A549 (cell line): Measurements from ENCODE around the gene PUM1. TPM values are rescaled to one million over a fixed set of nuclear protein-coding genes. Genes with fewer than 3 reads are reported as not detected.
"Not testable (repeated sequence)": the region's sequence is repeated elsewhere in the genome, so short reads cannot be mapped to it uniquely, and the experiment has no call there.

ENCODE experiments used
- ATAC-seq, 2 experiments: fragments of 200-7000 bp in 1 of 2; fragments of >200 bp in 1 of 2; cut with Nextera tagmentation in 1 of 2; cut with Tn5 transposase in 1 of 2; 3 replicates each; pipeline versions ENCODE4 v1.8.0 to v1.9.1; 2018 to 2020; ENCODE audit warnings: mild to moderate bottlenecking in 1 of 2, moderate library complexity in 1 of 2
- CTCF ChIA-PET: fragments of 300-600 bp; sonication (Branson Sonifier 250); formaldehyde crosslinking; extraction: SDS; loops from one replicate; lab custom pipeline; 2021; ENCODE audit warnings: antibody characterized with exemption, inconsistent platforms; lab: Yijun Ruan, JAX
- POLR2A ChIA-PET: fragments of 350-600 bp; formaldehyde crosslinking; extraction: SDS; loops from one replicate; lab custom pipeline; 2021; ENCODE audit warnings: antibody characterized with exemption, inconsistent platforms; lab: Yijun Ruan, JAX
- DNase-seq, 2 experiments: peaks; one replicate each; pipeline versions ENCODE4 v3.0.0 to v3.0.0-alpha.2; 2011 to 2016; ENCODE audit warnings: low read depth in 1 of 2, low spot score in 1 of 2
- FAIRE-seq: peaks from 2 replicates; lab custom pipeline; 2011; peaks lifted over from hg19 to GRCh38; lab: Jason Lieb, UNC
- H3K27ac ChIP-seq, 2 experiments: fragments of >200 bp; sonication (Bioruptor Twin); formaldehyde crosslinking; 3 replicates each; pipeline ENCODE4 v1.5.1; 2016 to 2017
- H3K4me1 ChIP-seq: fragments of >200 bp; sonication (Bioruptor Twin); formaldehyde crosslinking; 3 replicates; pipeline ENCODE4 v1.6.1; 2016
- H3K4me2 ChIP-seq: fragments of >200 bp; sonication (Bioruptor Twin); formaldehyde crosslinking; 3 replicates; pipeline ENCODE4 v1.6.1; 2016
- H3K4me3 ChIP-seq: fragments of >200 bp; sonication (Bioruptor Twin); formaldehyde crosslinking; 3 replicates; pipeline ENCODE4 v1.5.1; 2016
- H3K9me3 ChIP-seq: fragments of >200 bp; sonication (Bioruptor Twin); formaldehyde crosslinking; 3 replicates; pipeline ENCODE4 v1.6.1; 2016
- CBX2 ChIP-seq: fragments of 200-600 bp; sonication (generic); IDR thresholded peaks from 2 replicates; pipeline ENCODE4 v1.6.1; 2016; ENCODE audit warnings: low read depth, mild to moderate bottlenecking, borderline replicate concordance
- EP300 ChIP-seq, 2 experiments: fragments of >200 bp; sonication (Bioruptor Twin); formaldehyde crosslinking; IDR thresholded peaks; 2 replicates in 1 of 2; 3 replicates in 1 of 2; pipeline ENCODE4 v1.6.1; 2016 to 2017
- HDAC2 ChIP-seq: fragments of 200-600 bp; sonication (generic); IDR thresholded peaks from 2 replicates; pipeline ENCODE4 v1.6.1; 2016
- HEYL ChIP-seq: fragments of 250-450 bp; sonication (Bioruptor Pico); IDR thresholded peaks from 2 replicates; pipeline ENCODE4 v1.8.0; 2021; ENCODE audit warnings: mild to moderate bottlenecking, moderate library complexity
- HOXB5 ChIP-seq: fragments of 250-450 bp; sonication (Bioruptor Pico); IDR thresholded peaks from 2 replicates; pipeline ENCODE4 v1.5.0; 2020; ENCODE audit warnings: mild to moderate bottlenecking, moderate library complexity
- MAFK ChIP-seq: fragments of 450-650 bp; IDR thresholded peaks from 2 replicates; pipeline ENCODE4 v1.6.1; 2014; ENCODE audit not compliant: partially characterized antibody
- MAZ ChIP-seq: fragments of 150-350 bp; IDR thresholded peaks from 2 replicates; pipeline ENCODE4 v1.6.1; 2014; ENCODE audit warnings: antibody characterized with exemption, low read depth, low read length, borderline replicate concordance
- RAD21 ChIP-seq, 2 experiments: fragments of >200 bp in 1 of 2; sonication (Bioruptor Twin) in 1 of 2; formaldehyde crosslinking in 1 of 2; IDR thresholded peaks in 1 of 2; conservative IDR thresholded peaks in 1 of 2; 2 replicates in 1 of 2; 3 replicates in 1 of 2; pipeline ENCODE4 v1.6.1; 2012 to 2018; ENCODE audit warnings: inconsistent platforms in 1 of 2
- RNF2 ChIP-seq: fragments of 200-600 bp; sonication (generic); IDR thresholded peaks from 2 replicates; pipeline ENCODE4 v1.6.1; 2016; ENCODE audit warnings: low read depth, mild to moderate bottlenecking, antibody characterized with exemption, moderate library complexity, borderline replicate concordance
- TFCP2L1 ChIP-seq: fragments of 250-450 bp; sonication (Bioruptor Pico); IDR thresholded peaks from 2 replicates; pipeline ENCODE4 v1.5.0; 2021; ENCODE audit warnings: mild to moderate bottlenecking
- TP53 ChIP-seq: fragments of 250-450 bp; sonication (Bioruptor Pico); IDR thresholded peaks from 2 replicates; pipeline ENCODE4 v1.5.0; 2021; ENCODE audit warnings: mild to moderate bottlenecking, moderate library complexity
- ZSCAN20 ChIP-seq: fragments of 250-450 bp; sonication (Bioruptor Pico); IDR thresholded peaks from 2 replicates; pipeline ENCODE4 v1.8.0; 2022; ENCODE audit warnings: mild to moderate bottlenecking, moderate library complexity
- WGBS: methylation state at CpG from one replicate; pipeline ENCODE4 v1.1.6; 2017; ENCODE audit errors: missing lambda C conversion rate; 5-methylcytosine and 5-hydroxymethylcytosine counted together
- polyA plus RNA-seq, 4 experiments: library from polyadenylated mRNA; depleted of rRNA in 3 of 4; stranded (reverse); fragments of >200 nt; fragmentation: RNase III in 1 of 4; extraction: RNeasy Plus Mini Kit Qiagen cat#74134 plus additional on column Dnase treatment in 1 of 4; gene quantifications; 2 replicates in 3 of 4; 3 replicates in 1 of 4; pipeline ENCODE4 v1.2.3, GENCODE V29; 2011 to 2017
- TF ChIP-seq, protein P1 (sequence below): IDR thresholded peaks from 2 replicates; pipeline ENCODE4 v1.6.1; 2012
- TF ChIP-seq, protein P2 (sequence below): fragments of 200-600 bp; sonication (generic); IDR thresholded peaks from 2 replicates; pipeline ENCODE4 v1.6.1; 2016; ENCODE audit warnings: antibody characterized with exemption, mild to moderate bottlenecking, moderate library complexity
- TF ChIP-seq, protein P3 (sequence below): fragments of >200 bp; sonication (Bioruptor Twin); formaldehyde crosslinking; IDR thresholded peaks from 3 replicates; pipeline ENCODE4 v1.5.1; 2016
- TF ChIP-seq, protein P4 (sequence below): fragments of >200 bp; sonication (Bioruptor Twin); formaldehyde crosslinking; IDR thresholded peaks from 3 replicates; pipeline ENCODE4 v1.6.1; 2016

Gene PUM1
- polyA plus RNA-seq, 2 of the 4 experiments (the other 2 are of a cell fraction) = 30.2 to 55.3 TPM

DNA sequence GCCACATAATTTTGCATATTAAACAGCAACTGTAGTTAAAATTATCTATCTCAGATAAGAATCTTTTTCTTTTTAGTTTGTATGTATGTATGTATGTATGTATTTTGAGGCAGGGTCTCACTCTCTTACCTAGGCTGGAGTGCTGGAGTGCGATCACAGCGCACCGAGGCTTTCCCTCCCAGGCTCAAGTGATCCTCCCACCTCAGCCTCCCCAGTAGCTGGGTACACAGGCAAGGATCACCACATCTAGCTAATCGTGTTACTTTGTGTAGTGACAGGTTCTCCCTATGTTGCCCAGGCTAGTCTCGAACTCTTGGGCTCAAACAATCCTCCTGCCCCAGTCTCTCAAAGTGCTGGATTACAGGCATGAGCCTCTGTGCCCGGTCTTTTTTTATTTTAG lies 30.5 kb upstream of the PUM1 start (continued):
- TF ChIP-seq RAD21 (conservative IDR thresholded peaks at IDR 0.05 in 1 of 2, IDR thresholded peaks at IDR 0.05 in 1 of 2) = no peak
- TF ChIP-seq HDAC2 = no peak
- TF ChIP-seq, protein P1, sequence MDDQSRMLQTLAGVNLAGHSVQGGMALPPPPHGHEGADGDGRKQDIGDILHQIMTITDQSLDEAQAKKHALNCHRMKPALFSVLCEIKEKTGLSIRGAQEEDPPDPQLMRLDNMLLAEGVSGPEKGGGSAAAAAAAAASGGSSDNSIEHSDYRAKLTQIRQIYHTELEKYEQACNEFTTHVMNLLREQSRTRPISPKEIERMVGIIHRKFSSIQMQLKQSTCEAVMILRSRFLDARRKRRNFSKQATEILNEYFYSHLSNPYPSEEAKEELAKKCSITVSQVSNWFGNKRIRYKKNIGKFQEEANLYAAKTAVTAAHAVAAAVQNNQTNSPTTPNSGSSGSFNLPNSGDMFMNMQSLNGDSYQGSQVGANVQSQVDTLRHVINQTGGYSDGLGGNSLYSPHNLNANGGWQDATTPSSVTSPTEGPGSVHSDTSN = no peak
- TF ChIP-seq HOXB5 (CRISPR knock-in tag) = no peak
- no peak for TF ChIP-seq TP53
- TF ChIP-seq HEYL = no peak
- TF ChIP-seq, protein P2, sequence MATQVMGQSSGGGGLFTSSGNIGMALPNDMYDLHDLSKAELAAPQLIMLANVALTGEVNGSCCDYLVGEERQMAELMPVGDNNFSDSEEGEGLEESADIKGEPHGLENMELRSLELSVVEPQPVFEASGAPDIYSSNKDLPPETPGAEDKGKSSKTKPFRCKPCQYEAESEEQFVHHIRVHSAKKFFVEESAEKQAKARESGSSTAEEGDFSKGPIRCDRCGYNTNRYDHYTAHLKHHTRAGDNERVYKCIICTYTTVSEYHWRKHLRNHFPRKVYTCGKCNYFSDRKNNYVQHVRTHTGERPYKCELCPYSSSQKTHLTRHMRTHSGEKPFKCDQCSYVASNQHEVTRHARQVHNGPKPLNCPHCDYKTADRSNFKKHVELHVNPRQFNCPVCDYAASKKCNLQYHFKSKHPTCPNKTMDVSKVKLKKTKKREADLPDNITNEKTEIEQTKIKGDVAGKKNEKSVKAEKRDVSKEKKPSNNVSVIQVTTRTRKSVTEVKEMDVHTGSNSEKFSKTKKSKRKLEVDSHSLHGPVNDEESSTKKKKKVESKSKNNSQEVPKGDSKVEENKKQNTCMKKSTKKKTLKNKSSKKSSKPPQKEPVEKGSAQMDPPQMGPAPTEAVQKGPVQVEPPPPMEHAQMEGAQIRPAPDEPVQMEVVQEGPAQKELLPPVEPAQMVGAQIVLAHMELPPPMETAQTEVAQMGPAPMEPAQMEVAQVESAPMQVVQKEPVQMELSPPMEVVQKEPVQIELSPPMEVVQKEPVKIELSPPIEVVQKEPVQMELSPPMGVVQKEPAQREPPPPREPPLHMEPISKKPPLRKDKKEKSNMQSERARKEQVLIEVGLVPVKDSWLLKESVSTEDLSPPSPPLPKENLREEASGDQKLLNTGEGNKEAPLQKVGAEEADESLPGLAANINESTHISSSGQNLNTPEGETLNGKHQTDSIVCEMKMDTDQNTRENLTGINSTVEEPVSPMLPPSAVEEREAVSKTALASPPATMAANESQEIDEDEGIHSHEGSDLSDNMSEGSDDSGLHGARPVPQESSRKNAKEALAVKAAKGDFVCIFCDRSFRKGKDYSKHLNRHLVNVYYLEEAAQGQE = no peak
- TF ChIP-seq, all 56 proteins: peak for 0

DNA sequence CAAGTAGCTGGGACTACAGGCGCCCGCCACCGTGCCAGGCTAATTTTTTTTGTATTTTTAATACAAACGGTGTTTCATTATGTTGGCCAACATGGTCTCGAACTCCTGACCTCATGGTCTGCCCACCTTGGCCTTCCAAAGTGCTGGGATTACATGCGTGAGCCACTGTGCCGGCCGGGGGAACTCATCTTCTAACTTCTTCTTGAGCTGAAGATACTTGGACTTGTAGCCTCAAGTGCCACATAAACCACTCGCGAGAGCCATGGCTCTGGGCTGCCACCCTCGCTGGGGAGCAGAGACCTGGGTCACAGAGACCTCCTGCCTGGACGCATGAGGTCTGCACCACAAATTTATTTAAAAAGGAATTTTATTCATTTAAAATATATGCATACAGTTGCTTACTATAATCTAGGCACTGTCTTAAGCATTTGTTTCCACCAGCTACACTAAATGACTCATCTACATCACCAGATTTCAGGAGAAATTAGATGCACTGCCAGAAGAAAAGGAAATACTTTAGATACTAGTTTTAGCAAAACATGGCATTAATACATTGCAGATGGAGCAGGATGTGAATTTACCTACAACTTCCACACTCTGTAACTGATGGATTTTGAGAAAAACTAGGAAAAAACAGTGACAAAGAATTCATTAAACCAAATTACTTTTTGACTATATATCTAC lies 29.9 kb upstream of the PUM1 start:
- POLR2A ChIA-PET = no interaction called here
- no peak for FAIRE-seq
- Histone ChIP-seq H3K4me3 (no peak overlapping the region), H3K4me1 (peaks cover 15% of the 10 kb centered on the region), H3K9me3 (no peaks in the 10 kb centered on the region), H3K4me2 (no peak overlapping the region), H3K27ac (no peak overlapping the region)
- 89% methylated on average over 12 of the region's 12 CpGs for whole genome bisulfite sequencing
- ATAC-seq = no peak
- TF ChIP-seq HOXB5 (CRISPR knock-in tag) = no peak
- no peak for TF ChIP-seq RNF2
- TF ChIP-seq MAFK = no peak
- TF ChIP-seq, protein P3, sequence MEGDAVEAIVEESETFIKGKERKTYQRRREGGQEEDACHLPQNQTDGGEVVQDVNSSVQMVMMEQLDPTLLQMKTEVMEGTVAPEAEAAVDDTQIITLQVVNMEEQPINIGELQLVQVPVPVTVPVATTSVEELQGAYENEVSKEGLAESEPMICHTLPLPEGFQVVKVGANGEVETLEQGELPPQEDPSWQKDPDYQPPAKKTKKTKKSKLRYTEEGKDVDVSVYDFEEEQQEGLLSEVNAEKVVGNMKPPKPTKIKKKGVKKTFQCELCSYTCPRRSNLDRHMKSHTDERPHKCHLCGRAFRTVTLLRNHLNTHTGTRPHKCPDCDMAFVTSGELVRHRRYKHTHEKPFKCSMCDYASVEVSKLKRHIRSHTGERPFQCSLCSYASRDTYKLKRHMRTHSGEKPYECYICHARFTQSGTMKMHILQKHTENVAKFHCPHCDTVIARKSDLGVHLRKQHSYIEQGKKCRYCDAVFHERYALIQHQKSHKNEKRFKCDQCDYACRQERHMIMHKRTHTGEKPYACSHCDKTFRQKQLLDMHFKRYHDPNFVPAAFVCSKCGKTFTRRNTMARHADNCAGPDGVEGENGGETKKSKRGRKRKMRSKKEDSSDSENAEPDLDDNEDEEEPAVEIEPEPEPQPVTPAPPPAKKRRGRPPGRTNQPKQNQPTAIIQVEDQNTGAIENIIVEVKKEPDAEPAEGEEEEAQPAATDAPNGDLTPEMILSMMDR = no peak
- DNase-seq = no peak
- CTCF ChIA-PET = interaction anchor here (1.0 kb wide), 1 partner anchor 21 kb away, joined by 4 read pairs; no protein-coding TSS in a partner anchor

DNA sequence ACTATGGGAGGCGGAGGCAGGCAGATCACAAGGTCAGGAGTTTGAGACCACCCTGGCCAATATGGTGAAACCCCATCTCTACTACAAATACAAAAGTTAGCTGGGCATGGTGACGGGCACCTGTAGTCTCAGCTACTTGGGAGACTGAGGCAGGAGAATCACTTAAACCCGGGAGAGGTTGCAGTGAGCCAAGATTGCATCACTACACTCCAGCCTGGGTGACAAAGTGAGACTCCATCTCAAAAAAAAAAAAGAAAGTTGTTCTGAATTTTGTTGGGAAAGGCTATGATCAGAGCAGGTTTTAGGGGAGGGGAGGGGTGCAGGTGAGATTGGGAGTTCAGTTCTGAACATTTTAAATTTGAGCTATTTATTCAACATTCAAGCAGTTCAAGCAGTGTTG lies 22.6 kb upstream of the PUM1 start:
- DNase-seq, H3K27ac ChIP-seq, POLR2A ChIA-PET, ATAC-seq, FAIRE-seq, H3K4me3 ChIP-seq, H3K4me1 ChIP-seq, H3K4me2 ChIP-seq, H3K9me3 ChIP-seq: not testable (repeated sequence)
- 83% methylated on average over 3 of the region's 3 CpGs for WGBS
- CTCF ChIA-PET = interaction anchor here (0.6 kb wide), 1 partner anchor 1167 kb away, joined by 4 read pairs; no protein-coding TSS in a partner anchor

DNA sequence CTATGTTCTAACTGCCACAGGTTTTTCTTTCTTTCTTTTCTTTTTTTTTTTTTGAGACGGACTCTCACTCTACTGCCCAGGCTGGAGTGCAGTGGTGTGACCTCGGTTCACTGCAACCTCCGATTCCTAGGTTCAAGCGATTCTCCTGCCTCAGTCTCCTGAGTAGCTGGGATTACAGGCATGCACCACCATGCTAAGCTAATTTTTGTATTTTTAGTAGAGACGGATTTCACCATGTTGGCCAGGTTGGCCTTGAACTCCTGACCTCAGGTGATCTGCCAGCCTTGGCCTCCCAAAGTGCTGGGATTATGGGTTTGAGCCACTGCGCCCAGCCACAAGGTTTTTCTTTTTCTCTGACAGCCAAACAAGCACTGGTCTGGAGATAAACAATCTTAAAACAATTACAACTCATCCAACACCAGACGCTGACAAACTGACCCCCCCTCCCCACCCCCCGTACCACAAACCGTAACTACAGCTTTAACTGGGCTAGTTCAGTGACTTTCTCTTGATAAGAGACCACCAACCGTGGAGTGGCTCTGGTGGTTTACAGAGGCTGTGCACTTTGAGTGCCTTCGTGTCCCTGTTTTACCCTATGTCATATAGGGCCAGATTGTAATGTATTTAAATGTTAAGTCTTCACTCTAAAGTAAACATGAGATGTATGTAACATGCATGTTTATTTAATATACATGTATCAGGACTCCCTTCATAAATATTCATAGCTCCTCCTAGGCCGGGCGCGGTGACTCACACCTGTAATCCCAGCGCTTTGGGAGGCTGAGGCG lies 19.5 kb upstream of the PUM1 start:
- ChIA-PET POLR2A (no interaction called here), CTCF (interaction anchor here (1.1 kb wide), 1 partner anchor 12 kb away, joined by 4 read pairs; no protein-coding TSS in a partner anchor)
- no peak overlapping the region for H3K27ac ChIP-seq
- FAIRE-seq (no peak), ATAC-seq (no peak), DNase-seq (no peak)
- TF ChIP-seq CBX2 (no peak), MAZ (no peak), ZSCAN20 (CRISPR knock-in tag) (no peak), TFCP2L1 (CRISPR knock-in tag) (no peak), RAD21 (conservative IDR thresholded peaks at IDR 0.05 in 1 of 2, IDR thresholded peaks at IDR 0.05 in 1 of 2) (no peak), EP300 (IDR thresholded peaks at IDR 0.05) (no peak)
- TF ChIP-seq, protein P4, sequence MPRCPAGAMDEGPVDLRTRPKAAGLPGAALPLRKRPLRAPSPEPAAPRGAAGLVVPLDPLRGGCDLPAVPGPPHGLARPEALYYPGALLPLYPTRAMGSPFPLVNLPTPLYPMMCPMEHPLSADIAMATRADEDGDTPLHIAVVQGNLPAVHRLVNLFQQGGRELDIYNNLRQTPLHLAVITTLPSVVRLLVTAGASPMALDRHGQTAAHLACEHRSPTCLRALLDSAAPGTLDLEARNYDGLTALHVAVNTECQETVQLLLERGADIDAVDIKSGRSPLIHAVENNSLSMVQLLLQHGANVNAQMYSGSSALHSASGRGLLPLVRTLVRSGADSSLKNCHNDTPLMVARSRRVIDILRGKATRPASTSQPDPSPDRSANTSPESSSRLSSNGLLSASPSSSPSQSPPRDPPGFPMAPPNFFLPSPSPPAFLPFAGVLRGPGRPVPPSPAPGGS = no peak
- TF ChIP-seq, protein P1 = no peak
- no peak overlapping the region for H3K4me3 ChIP-seq
- no peaks in the 10 kb centered on the region for H3K4me1 ChIP-seq
- no peak overlapping the region for H3K4me2 ChIP-seq
- no peaks in the 10 kb centered on the region for H3K9me3 ChIP-seq
- 81% methylated on average over 14 of the region's 16 CpGs for WGBS
